DND-41 (cell line): Measurements from ENCODE around the gene MRPL49.

Source experiments
- ATAC-seq: fragments of 200-7000 bp; cut with Tn5 transposase; 3 replicates; pipeline ENCODE4 v1.9.1; 2021; ENCODE audit warnings: low read depth; ENCODE audit not compliant: insufficient read depth
- DNase-seq: peaks from one replicate; pipeline ENCODE4 v3.0.0-alpha.2; 2020
- H2AFZ ChIP-seq: 2 replicates; pipeline ENCODE4 v1.6.0; 2012; ENCODE audit warnings: low read depth, low read length
- H3K27ac ChIP-seq: 2 replicates; pipeline ENCODE4 v1.5.1; 2012; ENCODE audit warnings: low read length, inconsistent platforms
- H3K27me3 ChIP-seq: fragments of 200-600 bp; sonication (generic); 2 replicates; pipeline ENCODE4 v1.6.0; 2012; ENCODE audit warnings: low read length, mild to moderate bottlenecking, inconsistent platforms; ENCODE audit not compliant: insufficient read depth, poor library complexity
- H3K36me3 ChIP-seq: 2 replicates; pipeline ENCODE4 v1.5.1; 2012; ENCODE audit warnings: low read length, inconsistent platforms; ENCODE audit not compliant: insufficient read depth
- H3K4me1 ChIP-seq: 2 replicates; pipeline ENCODE4 v1.5.1; 2012; ENCODE audit warnings: mild to moderate bottlenecking, low read length; ENCODE audit not compliant: insufficient read depth
- H3K4me2 ChIP-seq: 2 replicates; pipeline ENCODE4 v1.6.0; 2012; ENCODE audit warnings: mild to moderate bottlenecking, moderate library complexity, low read length, inconsistent platforms; ENCODE audit not compliant: insufficient read depth
- H3K4me3 ChIP-seq, 2 experiments: fragments of 200-600 bp in 1 of 2; shearing (Covaris generic) in 1 of 2; 2 replicates each; pipeline ENCODE4 v1.5.1; 2012 to 2016; ENCODE audit warnings: inconsistent platforms in 2 of 2, low read length in 2 of 2, mild to moderate bottlenecking in 2 of 2, low read depth in 1 of 2, moderate library complexity in 1 of 2
- H3K79me2 ChIP-seq: 2 replicates; pipeline ENCODE4 v1.6.0; 2012; ENCODE audit warnings: low read length, inconsistent platforms; ENCODE audit not compliant: insufficient read depth
- H3K9ac ChIP-seq: 2 replicates; pipeline ENCODE4 v1.6.0; 2012; ENCODE audit warnings: low read depth, mild to moderate bottlenecking, inconsistent platforms, low read length, moderate library complexity
- H3K9me3 ChIP-seq: 2 replicates; pipeline ENCODE4 v1.5.1; 2012; ENCODE audit warnings: low read length, moderate library complexity, mild to moderate bottlenecking, inconsistent platforms; ENCODE audit not compliant: insufficient read depth, severe bottlenecking
- H4K20me1 ChIP-seq: 2 replicates; pipeline ENCODE4 v1.6.0; 2012; ENCODE audit warnings: low read length; ENCODE audit not compliant: insufficient read depth
- CTCF ChIP-seq: IDR thresholded peaks from 2 replicates; pipeline ENCODE4 v1.5.1; 2012; ENCODE audit warnings: borderline replicate concordance, low read length, moderate library complexity, mild to moderate bottlenecking; ENCODE audit not compliant: poor library complexity, severe bottlenecking; ENCODE audit errors: extremely low read depth
- EZH2 ChIP-seq: IDR thresholded peaks from 3 replicates; pipeline ENCODE4 v1.6.1; 2012; ENCODE audit warnings: borderline replicate concordance, low read depth, mild to moderate bottlenecking, moderate library complexity, low read length, inconsistent platforms; ENCODE audit not compliant: severe bottlenecking

The MRPL49 gene

GRCh38 chr11:65095974-65096806, 25.9 kb upstream of the MRPL49 start, which contains the start of gene VPS51:
Gene VPS51, plus strand, starts transcription at chr11:65096214. Its CDS starts 37 bp downstream, at chr11:65096251.
- peak within 1 kb of the TSS; percentile 52 to 93; a peak in 3 of 4 replicates for H3K4me3 ChIP-seq
- peaks cover 41% of the 10 kb centered on the region for H3K79me2 ChIP-seq
- DNase-seq = peak; percentile 87
- H3K9me3 ChIP-seq = no peaks in the 10 kb centered on the region
- peaks cover 16% of the 10 kb centered on the region for H3K36me3 ChIP-seq
- ATAC-seq = peak; percentile 90
- no peak for TF ChIP-seq EZH2
- no peak for TF ChIP-seq CTCF
- peak within 1 kb of the TSS; percentile 65 for H3K9ac ChIP-seq
- peaks cover 8% of the 10 kb centered on the region; the same call in 1 of the 2 replicates for H4K20me1 ChIP-seq
- H3K27me3 ChIP-seq = no peaks in the 10 kb centered on the region
- H3K4me2 ChIP-seq = peak within 1 kb of the TSS; percentile 93
- peaks cover 29% of the 10 kb centered on the region for H3K4me1 ChIP-seq
- peak within 1 kb of the TSS; percentile 74 for H3K27ac ChIP-seq
- peak within 1 kb of the TSS; percentile 91 for H2AFZ ChIP-seq

- H3K9ac ChIP-seq = peak overlapping the region; percentile 65
- peak overlapping the region; percentile 63 for H3K27ac ChIP-seq
Observed at GRCh38 chr11:65096926-65097325, 25.2 kb upstream of the MRPL49 start.

GRCh38 chr11:65100674-65101350, 21.3 kb upstream of the MRPL49 start:
- Histone ChIP-seq H2AFZ (no peak overlapping the region), H3K4me1 (peaks cover 23% of the 10 kb centered on the region), H3K79me2 (peaks cover 83% of the 10 kb centered on the region), H3K27ac (no peak overlapping the region), H4K20me1 (peaks cover 15% of the 10 kb centered on the region; the same call in 1 of the 2 replicates), H3K4me3 (no peak overlapping the region), H3K27me3 (no peaks in the 10 kb centered on the region), H3K9ac (no peak overlapping the region), H3K36me3 (peaks cover 42% of the 10 kb centered on the region), H3K4me2 (no peak overlapping the region), H3K9me3 (no peaks in the 10 kb centered on the region)
- TF ChIP-seq CTCF (peak; percentile 3), EZH2 (no peak)
- ATAC-seq = no peak
- no peak for DNase-seq

More at GRCh38 chr11:65096926-65097325, 25.2 kb upstream of the MRPL49 start:
- Histone ChIP-seq H3K4me2 (peak overlapping the region; percentile 93), H3K79me2 (peaks cover 47% of the 10 kb centered on the region), H3K36me3 (peaks cover 20% of the 10 kb centered on the region), H3K27me3 (no peaks in the 10 kb centered on the region), H2AFZ (no peak overlapping the region), H3K4me3 (peak overlapping the region; percentile 52 to 93; a peak in 3 of 4 replicates), H3K4me1 (peaks cover 29% of the 10 kb centered on the region), H3K9me3 (no peaks in the 10 kb centered on the region), H4K20me1 (peaks cover 8% of the 10 kb centered on the region; the same call in 1 of the 2 replicates)
- no peak for DNase-seq
- no peak for ATAC-seq
- TF ChIP-seq EZH2 (no peak), CTCF (no peak)
